Breast epithelium (tissue), 3 donors: ENCODE results near the gene DNAH9.

Experiments
- POLR2A ChIP-seq: fragments of 450-650 bp; IDR thresholded peaks from one replicate; pipeline ENCODE4 v1.6.1; 2016; ENCODE audit warnings: antibody characterized with exemption, mild to moderate bottlenecking, moderate library complexity
- TF ChIP-seq, protein P1 (sequence below), 3 donors: fragments of 450-650 bp; IDR thresholded peaks; one replicate each; pipeline ENCODE4 v1.5.1; 2016 to 2017; ENCODE audit warnings: antibody characterized with exemption in 3 of 3, mild to moderate bottlenecking in 3 of 3, moderate library complexity in 3 of 3

DNA sequence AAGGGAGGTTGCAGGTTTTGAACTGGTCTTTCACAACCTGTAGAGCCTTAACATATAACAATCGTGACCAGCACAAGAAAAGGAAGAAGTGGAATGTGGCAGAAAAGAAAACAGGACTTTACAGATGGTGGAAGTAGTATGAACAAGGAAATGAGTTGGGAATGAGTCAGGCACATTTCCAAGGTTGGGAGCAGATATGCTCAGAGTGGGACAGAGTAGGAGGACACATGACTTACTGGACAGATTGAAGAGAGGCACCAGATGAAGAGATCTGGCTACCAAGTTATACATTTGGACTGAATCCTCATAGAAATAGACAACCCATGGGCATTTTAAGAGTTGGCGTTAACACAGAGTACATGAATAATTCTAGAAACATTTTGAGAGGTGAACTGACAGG is 303.7 kb downstream of the DNAH9 start:
- TF ChIP-seq, protein P1, sequence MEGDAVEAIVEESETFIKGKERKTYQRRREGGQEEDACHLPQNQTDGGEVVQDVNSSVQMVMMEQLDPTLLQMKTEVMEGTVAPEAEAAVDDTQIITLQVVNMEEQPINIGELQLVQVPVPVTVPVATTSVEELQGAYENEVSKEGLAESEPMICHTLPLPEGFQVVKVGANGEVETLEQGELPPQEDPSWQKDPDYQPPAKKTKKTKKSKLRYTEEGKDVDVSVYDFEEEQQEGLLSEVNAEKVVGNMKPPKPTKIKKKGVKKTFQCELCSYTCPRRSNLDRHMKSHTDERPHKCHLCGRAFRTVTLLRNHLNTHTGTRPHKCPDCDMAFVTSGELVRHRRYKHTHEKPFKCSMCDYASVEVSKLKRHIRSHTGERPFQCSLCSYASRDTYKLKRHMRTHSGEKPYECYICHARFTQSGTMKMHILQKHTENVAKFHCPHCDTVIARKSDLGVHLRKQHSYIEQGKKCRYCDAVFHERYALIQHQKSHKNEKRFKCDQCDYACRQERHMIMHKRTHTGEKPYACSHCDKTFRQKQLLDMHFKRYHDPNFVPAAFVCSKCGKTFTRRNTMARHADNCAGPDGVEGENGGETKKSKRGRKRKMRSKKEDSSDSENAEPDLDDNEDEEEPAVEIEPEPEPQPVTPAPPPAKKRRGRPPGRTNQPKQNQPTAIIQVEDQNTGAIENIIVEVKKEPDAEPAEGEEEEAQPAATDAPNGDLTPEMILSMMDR (IDR thresholded peaks at IDR 0.05): no peak
- TF ChIP-seq POLR2A: no peak
